Fibroblast of mammary gland (primary cell): Measurements from ENCODE around the gene CDC40.

Experiments used
- DNase-seq: peaks from one replicate; pipeline ENCODE4 v3.0.0-alpha.2; 2010; ENCODE audit warnings: low read depth
- H3K4me3 ChIP-seq: 2 replicates; pipeline ENCODE4 v1.5.1; 2011; ENCODE audit warnings: low read depth, mild to moderate bottlenecking, low read length, moderate library complexity; ENCODE audit not compliant: control insufficient read depth
- CTCF ChIP-seq: conservative IDR thresholded peaks from 2 replicates; pipeline ENCODE4 v1.5.1; 2011; ENCODE audit warnings: low read depth, low read length, inconsistent platforms; ENCODE audit not compliant: control insufficient read depth, insufficient read depth

Gene CDC40

GRCh38 chr6:110170081-110170480 lies 10.1 kb upstream of the CDC40 start:
- H3K4me3 ChIP-seq = no peak overlapping the region
- no peak for TF ChIP-seq CTCF

GRCh38 chr6:110173506-110174132 lies 6.6 kb upstream of the CDC40 start:
- TF ChIP-seq CTCF = no peak
- H3K4me3 ChIP-seq = no peak overlapping the region
- DNase-seq = no peak

More at GRCh38 chr6:110170081-110170480, 10.1 kb upstream of the CDC40 start:
- no peak for DNase-seq

- TF ChIP-seq CTCF = peak; percentile 78
- H3K4me3 ChIP-seq = peak overlapping the region; percentile 71
- DNase-seq = peak; percentile 67
Measured at GRCh38 chr6:110178626-110179405, 1.4 kb upstream of the CDC40 start.

- peak; percentile 98 for DNase-seq
- peak within 1 kb of the TSS; percentile 93 for H3K4me3 ChIP-seq
- no peak for TF ChIP-seq CTCF
Measured at GRCh38 chr6:110179406-110180227, 610 bp upstream of the CDC40 start, which contains the start of gene WASF1. TSS of gene WASF1 (minus strand) at chr6:110179670. CDS start at chr6:110127601, 52,069 bp downstream.

- TF ChIP-seq CTCF = no peak
- peak overlapping the region; percentile 93 for H3K4me3 ChIP-seq
- no peak for DNase-seq
Measured at GRCh38 chr6:110181131-110182030, 1.2 kb downstream of the CDC40 start.

- TF ChIP-seq CTCF = no peak
- DNase-seq = no peak
- H3K4me3 ChIP-seq = no peak overlapping the region
Measured at GRCh38 chr6:110183292-110183885, 3.2 kb downstream of the CDC40 start.
